Hair follicle dermal papilla cell (primary cell): ENCODE measurements around the gene WDFY4. TPM values are rescaled to one million over a fixed set of nuclear protein-coding genes. Genes with fewer than 3 reads are reported as not detected.

ENCODE experiments used
- small RNA-seq: library from RNA; depleted of rRNA; stranded (forward); fragments of <200 nt; gene quantifications from one replicate; pipeline ENCODE3, GENCODE V24; 2012
- total RNA-seq: library from RNA; depleted of rRNA; stranded (reverse); fragments of >200 nt; gene quantifications from 2 replicates; pipeline ENCODE4 v1.2.3, GENCODE V29; 2012

The WDFY4 gene, protein sequence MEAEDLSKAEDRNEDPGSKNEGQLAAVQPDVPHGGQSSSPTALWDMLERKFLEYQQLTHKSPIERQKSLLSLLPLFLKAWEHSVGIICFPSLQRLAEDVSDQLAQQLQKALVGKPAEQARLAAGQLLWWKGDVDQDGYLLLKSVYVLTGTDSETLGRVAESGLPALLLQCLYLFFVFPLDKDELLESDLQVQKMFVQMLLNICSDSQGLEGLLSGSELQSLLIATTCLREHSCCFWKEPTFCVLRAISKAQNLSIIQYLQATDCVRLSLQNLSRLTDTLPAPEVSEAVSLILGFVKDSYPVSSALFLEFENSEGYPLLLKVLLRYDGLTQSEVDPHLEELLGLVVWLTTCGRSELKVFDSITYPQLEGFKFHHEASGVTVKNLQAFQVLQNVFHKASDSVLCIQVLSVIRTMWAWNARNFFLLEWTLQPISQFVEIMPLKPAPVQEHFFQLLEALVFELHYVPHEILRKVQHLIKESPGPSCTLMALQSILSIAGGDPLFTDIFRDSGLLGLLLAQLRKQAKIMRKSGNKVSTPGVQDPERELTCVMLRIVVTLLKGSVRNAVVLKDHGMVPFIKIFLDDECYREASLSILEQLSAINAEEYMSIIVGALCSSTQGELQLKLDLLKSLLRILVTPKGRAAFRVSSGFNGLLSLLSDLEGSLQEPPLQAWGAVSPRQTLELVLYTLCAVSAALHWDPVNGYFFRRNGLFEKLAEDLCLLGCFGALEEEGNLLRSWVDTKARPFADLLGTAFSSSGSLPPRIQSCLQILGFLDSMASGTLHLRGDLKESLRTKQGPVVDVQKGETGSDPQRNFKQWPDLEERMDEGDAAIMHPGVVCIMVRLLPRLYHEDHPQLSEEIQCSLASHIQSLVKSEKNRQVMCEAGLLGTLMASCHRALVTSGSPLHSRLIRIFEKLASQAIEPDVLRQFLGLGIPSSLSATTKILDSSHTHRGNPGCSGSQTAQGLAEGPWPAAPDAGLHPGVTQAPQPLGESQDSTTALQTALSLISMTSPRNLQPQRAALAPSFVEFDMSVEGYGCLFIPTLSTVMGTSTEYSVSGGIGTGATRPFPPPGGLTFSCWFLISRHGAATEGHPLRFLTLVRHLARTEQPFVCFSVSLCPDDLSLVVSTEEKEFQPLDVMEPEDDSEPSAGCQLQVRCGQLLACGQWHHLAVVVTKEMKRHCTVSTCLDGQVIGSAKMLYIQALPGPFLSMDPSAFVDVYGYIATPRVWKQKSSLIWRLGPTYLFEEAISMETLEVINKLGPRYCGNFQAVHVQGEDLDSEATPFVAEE (N-terminal part only)
- not detected in 2 replicates for total RNA-seq

DNA sequence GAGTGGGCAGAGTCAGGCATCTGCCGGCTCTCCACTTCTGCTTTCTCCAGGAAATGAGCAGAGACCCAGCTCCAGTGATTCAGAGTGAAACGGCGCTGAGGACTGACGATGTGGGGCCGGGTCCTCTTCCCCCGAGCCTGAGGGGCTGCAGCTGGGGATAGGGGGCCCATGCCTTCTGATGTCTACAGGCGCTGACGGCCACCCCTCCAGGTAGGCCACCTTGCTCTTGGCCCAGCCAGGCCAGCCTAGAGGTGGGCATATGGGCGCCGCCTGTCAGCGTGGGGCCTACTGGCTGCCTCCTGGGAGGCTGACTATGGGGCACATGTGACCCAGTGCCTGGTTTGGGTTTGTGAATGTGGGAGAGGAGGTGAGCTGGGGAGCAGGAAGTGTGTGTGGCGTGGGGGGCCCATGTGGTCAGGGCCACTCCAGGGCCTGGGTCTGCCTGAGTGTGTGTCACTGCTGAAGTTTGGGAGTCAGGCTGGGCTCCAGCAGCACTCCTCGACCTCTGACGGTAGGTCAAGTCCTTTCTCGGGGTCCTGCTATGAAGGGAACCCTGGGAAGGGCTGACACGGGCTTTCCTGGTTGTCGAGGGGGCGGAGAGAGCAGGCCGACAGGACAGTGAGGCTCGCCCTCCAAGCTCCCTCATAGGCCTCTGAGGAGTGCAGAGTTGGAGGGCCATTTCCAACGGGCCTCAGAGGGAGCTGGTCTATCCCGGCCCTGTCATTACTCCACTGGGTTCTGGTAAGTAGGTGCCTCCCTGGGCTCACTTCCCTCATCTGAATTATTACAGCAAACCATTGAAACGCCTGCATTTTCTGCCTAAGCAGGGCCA, at the start of gene WDFY4:
TSS of gene WDFY4 (plus strand) at position 82 of the 832 bp plus-strand sequence. CDS start 24,860 bp downstream, outside the sequence.

DNA sequence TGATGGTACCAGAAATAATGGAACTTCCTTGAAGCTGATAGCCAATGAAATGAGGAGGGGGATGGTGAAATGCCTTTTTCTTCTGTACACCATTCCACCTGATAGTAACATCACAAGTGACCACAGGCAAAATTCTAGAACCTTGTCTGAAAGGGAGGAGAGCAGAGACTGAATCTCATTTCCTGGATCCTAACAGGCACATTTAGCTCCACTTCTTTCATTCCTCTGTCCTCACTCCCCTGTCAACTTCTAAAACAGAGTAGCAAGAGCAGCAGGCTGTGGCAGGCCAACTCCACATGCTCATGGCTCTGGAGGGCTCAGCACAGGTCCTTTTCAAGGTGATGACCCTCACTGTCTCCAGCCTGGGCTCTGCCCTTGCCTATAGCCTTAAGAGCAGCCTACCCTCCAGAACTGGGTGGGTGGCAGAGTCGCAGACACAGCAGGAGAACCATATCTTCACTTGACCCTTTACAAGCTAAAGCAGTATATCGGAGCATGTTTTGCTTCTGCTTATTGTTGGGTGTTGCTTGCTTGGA, 255.2 kb downstream of the WDFY4 start, which contains the start of gene LRRC18:
TSS of gene LRRC18 (minus strand) at position 51 of the 536 bp plus-strand sequence. CDS start 25,685 bp downstream, outside the sequence.

Small RNAs within 50 kb of the gene (small RNA-seq; reads per million reads assigned to genes)
- gene MIR4294 = not detected

Other genes with a start within 250 kb of the WDFY4 start
- 52.6 and 55.5 TPM in 2 replicates for gene ARHGAP22, start 79.8 kb upstream of the WDFY4 start, total RNA-seq